Breast epithelium (tissue), 4 donors: ENCODE measurements around the gene PAPSS2. TPM values are rescaled to one million over a fixed set of nuclear protein-coding genes. Genes with fewer than 3 reads are reported as not detected.

Experiments used
- DNase-seq, 2 donors: peaks; one replicate each; pipeline ENCODE4 v3.0.0-alpha.2; 2019; ENCODE audit warnings: low spot score in 2 of 2
- H3K27ac ChIP-seq, 2 donors: fragments of 200-600 bp; sonication (generic) in 1 of 2; one replicate each; pipeline ENCODE4 v1.5.1; 2016 to 2019; ENCODE audit warnings: mild to moderate bottlenecking in 1 of 2
- H3K27me3 ChIP-seq, 2 donors: fragments of 200-600 bp; sonication (generic) in 1 of 2; one replicate each; pipeline versions ENCODE4 v1.5.1 to v1.6.0; 2017 to 2019; ENCODE audit warnings: control low read depth in 1 of 2, mild to moderate bottlenecking in 1 of 2
- H3K36me3 ChIP-seq: fragments of 200-600 bp; one replicate; pipeline ENCODE4 v1.5.1; 2019
- H3K4me1 ChIP-seq, 2 donors: fragments of 200-600 bp; sonication (generic); one replicate each; pipeline ENCODE4 v1.5.1; 2016 to 2019; ENCODE audit warnings: control low read depth in 1 of 2
- H3K4me3 ChIP-seq, 3 donors: fragments of 200-600 bp; sonication (generic); 1 replicate in 2 of 3; 2 replicates in 1 of 3; pipeline ENCODE4 v1.5.1; 2016 to 2019; ENCODE audit warnings: mild to moderate bottlenecking in 3 of 3, moderate library complexity in 2 of 3
- H3K9me3 ChIP-seq, 2 donors: fragments of 200-600 bp; sonication (generic) in 1 of 2; one replicate each; pipeline ENCODE4 v1.5.1; 2016 to 2019; ENCODE audit warnings: control low read depth in 1 of 2
- CTCF ChIP-seq, 3 donors: fragments of 450-650 bp; IDR thresholded peaks; one replicate each; pipeline ENCODE4 v1.5.1; 2016 to 2017; ENCODE audit warnings: antibody characterized with exemption in 3 of 3, mild to moderate bottlenecking in 3 of 3, moderate library complexity in 3 of 3
- POLR2A ChIP-seq: fragments of 450-650 bp; IDR thresholded peaks from one replicate; pipeline ENCODE4 v1.6.1; 2016; ENCODE audit warnings: antibody characterized with exemption, mild to moderate bottlenecking, moderate library complexity
- POLR2AphosphoS5 ChIP-seq, 3 donors: sonication (generic); formaldehyde crosslinking; IDR thresholded peaks; one replicate each; pipeline ENCODE4 v1.6.1; 2017; ENCODE audit warnings: antibody characterized with exemption in 3 of 3
- intact Hi-C: fragments of 100-400 bp; cut with DNase I; formaldehyde crosslinking; loops from one replicate; pipeline ENCODE4 v1.15.1; 2023; ENCODE audit warnings: low total_unique reads
- total RNA-seq, 3 donors: library from RNA; depleted of rRNA; stranded (reverse); fragments of >200 nt; gene quantifications; one replicate each; pipeline ENCODE4 v1.1.0, GENCODE V29; 2016

The PAPSS2 gene
- total RNA-seq, 3 donors from 2014 or later: 21.1 to 33.8 (median 27.2) TPM

GRCh38 chr10:87782721-87783120 is 123.0 kb downstream of the PAPSS2 start:
- H3K9me3 ChIP-seq: no peaks in the 10 kb centered on the region
- no peak overlapping the region for H3K4me3 ChIP-seq
- no peaks in the 10 kb centered on the region for H3K27me3 ChIP-seq
- H3K4me1 ChIP-seq: no peaks in the 10 kb centered on the region
- no peak for TF ChIP-seq CTCF (IDR thresholded peaks at IDR 0.05)
- TF ChIP-seq POLR2AphosphoS5 (IDR thresholded peaks at IDR 0.05): no peak
- TF ChIP-seq POLR2A: no peak
- H3K27ac ChIP-seq: no peak overlapping the region
- H3K36me3 ChIP-seq: no peaks in the 10 kb centered on the region
- DNase-seq: no peak
- intact Hi-C loops: no loop called here

- intact Hi-C loops: no loop called here
- Histone ChIP-seq H3K27ac (no peak overlapping the region), H3K9me3 (no peaks in the 10 kb centered on the region), H3K4me1 (no peaks in the 10 kb centered on the region), H3K27me3 (no peaks in the 10 kb centered on the region), H3K4me3 (no peak overlapping the region), H3K36me3 (no peaks in the 10 kb centered on the region)
- no peak for TF ChIP-seq POLR2A
- no peak for TF ChIP-seq POLR2AphosphoS5 (IDR thresholded peaks at IDR 0.05)
- TF ChIP-seq CTCF (IDR thresholded peaks at IDR 0.05): no peak
- no peak for DNase-seq
Observed at GRCh38 chr10:87786421-87786820, 126.7 kb downstream of the PAPSS2 start.

GRCh38 chr10:87790185-87790584 is 130.5 kb downstream of the PAPSS2 start:
- Histone ChIP-seq H3K4me3 (no peak overlapping the region), H3K27ac (no peak overlapping the region), H3K4me1 (no peaks in the 10 kb centered on the region), H3K27me3 (no peaks in the 10 kb centered on the region), H3K9me3 (no peaks in the 10 kb centered on the region), H3K36me3 (no peaks in the 10 kb centered on the region)
- intact Hi-C loops: no loop called here
- TF ChIP-seq POLR2AphosphoS5 (IDR thresholded peaks at IDR 0.05) (no peak), POLR2A (no peak), CTCF (IDR thresholded peaks at IDR 0.05) (no peak)
- DNase-seq: no peak

GRCh38 chr10:87794285-87794684 is 134.6 kb downstream of the PAPSS2 start:
- Histone ChIP-seq H3K27ac (no peak overlapping the region), H3K4me1 (no peaks in the 10 kb centered on the region), H3K27me3 (no peaks in the 10 kb centered on the region), H3K4me3 (no peak overlapping the region), H3K9me3 (no peaks in the 10 kb centered on the region), H3K36me3 (no peaks in the 10 kb centered on the region)
- TF ChIP-seq CTCF (IDR thresholded peaks at IDR 0.05) (no peak), POLR2AphosphoS5 (IDR thresholded peaks at IDR 0.05) (no peak), POLR2A (no peak)
- intact Hi-C loops: no loop called here
- no peak for DNase-seq

Other genes with a start within 250 kb of the PAPSS2 start
- 10 to 100 TPM; 13.0 to 22.0 (median 18.7) TPM for gene MINPP1, start 155.0 kb upstream of the PAPSS2 start, total RNA-seq
- gene ATAD1, start 158.3 kb downstream of the PAPSS2 start, total RNA-seq: 10 to 100 TPM; 40.6 to 49.6 (median 41.0) TPM
- gene KLLN, start 203.7 kb downstream of the PAPSS2 start, total RNA-seq: 1 to 10 TPM in 1 of 3 donors, under 1 TPM in 2; 0.44 to 1.1 (median 0.66) TPM
- gene PTEN, start 203.7 kb downstream of the PAPSS2 start, total RNA-seq: 100 to 1,000 TPM; 178 to 366 (median 186) TPM